ENCODE results near the gene HSD17B3. TPM values are rescaled to one million over a fixed set of nuclear protein-coding genes. Genes with fewer than 3 reads are reported as not detected.

Gene HSD17B3
- polyA plus RNA-seq, 1 of the 3 experiments (the other 2 are of a cell fraction): 0.51 TPM

DNA sequence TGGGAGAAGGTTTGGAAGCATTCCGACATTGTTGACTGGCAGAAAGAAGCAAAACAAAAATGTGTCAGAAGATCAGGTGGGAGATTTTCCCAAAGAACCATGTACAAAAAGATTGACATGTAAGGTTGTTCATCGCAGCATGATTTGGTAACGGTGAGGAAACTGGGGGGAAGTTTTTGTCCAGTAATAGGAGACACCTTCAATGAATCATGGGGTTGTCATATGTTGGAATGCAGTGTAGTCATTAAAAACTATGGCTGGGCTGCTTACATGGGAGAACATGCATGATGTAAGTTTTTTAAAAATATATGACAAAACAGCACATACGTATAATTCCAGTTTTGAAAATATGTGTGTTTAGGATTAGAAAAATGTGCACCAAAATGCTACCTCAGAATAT is 50.5 kb downstream of the HSD17B3 start:
- no peaks in the 10 kb centered on the region for H3K9me3 ChIP-seq
- POLR2A ChIA-PET: no interaction called here
- no peak overlapping the region for H3K4me2 ChIP-seq
- no peaks in the 10 kb centered on the region for H3K79me2 ChIP-seq (ENCODE audit: insufficient read depth)
- no peaks in the 10 kb centered on the region for H3K27me3 ChIP-seq (ENCODE audit: insufficient read depth)
- H3K27ac ChIP-seq (ENCODE audit: low read depth in 2 of 2, low read length in 1 of 2): no peak overlapping the region
- H4K20me1 ChIP-seq (ENCODE audit: insufficient read depth): no peaks in the 10 kb centered on the region
- H2AFZ ChIP-seq (ENCODE audit: low read depth): no peak overlapping the region
- no peak for TF ChIP-seq PBX3 (IDR thresholded peaks at IDR 0.05)
- TF ChIP-seq, protein P1, sequence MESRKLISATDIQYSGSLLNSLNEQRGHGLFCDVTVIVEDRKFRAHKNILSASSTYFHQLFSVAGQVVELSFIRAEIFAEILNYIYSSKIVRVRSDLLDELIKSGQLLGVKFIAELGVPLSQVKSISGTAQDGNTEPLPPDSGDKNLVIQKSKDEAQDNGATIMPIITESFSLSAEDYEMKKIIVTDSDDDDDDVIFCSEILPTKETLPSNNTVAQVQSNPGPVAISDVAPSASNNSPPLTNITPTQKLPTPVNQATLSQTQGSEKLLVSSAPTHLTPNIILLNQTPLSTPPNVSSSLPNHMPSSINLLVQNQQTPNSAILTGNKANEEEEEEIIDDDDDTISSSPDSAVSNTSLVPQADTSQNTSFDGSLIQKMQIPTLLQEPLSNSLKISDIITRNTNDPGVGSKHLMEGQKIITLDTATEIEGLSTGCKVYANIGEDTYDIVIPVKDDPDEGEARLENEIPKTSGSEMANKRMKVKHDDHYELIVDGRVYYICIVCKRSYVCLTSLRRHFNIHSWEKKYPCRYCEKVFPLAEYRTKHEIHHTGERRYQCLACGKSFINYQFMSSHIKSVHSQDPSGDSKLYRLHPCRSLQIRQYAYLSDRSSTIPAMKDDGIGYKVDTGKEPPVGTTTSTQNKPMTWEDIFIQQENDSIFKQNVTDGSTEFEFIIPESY (IDR thresholded peaks at IDR 0.05; ENCODE audit: borderline replicate concordance, low read depth): no peak
- no peak for TF ChIP-seq YY1 (IDR thresholded peaks at IDR 0.05; ENCODE audit: low read depth)
- no peak for TF ChIP-seq EP300 (IDR thresholded peaks at IDR 0.05; ENCODE audit: borderline replicate concordance in 1 of 2, low read depth in 1 of 2, low read length in 1 of 2)
- no peak for TF ChIP-seq FOSL2 (IDR thresholded peaks at IDR 0.05; ENCODE audit: borderline replicate concordance, low read depth)
- no peak for TF ChIP-seq CTCF (IDR thresholded peaks at IDR 0.05)
- TF ChIP-seq NFIC (IDR thresholded peaks at IDR 0.05; ENCODE audit: borderline replicate concordance): no peak
- TF ChIP-seq RFX5 (IDR thresholded peaks at IDR 0.05; ENCODE audit: low read length): no peak
- TF ChIP-seq, protein P2, sequence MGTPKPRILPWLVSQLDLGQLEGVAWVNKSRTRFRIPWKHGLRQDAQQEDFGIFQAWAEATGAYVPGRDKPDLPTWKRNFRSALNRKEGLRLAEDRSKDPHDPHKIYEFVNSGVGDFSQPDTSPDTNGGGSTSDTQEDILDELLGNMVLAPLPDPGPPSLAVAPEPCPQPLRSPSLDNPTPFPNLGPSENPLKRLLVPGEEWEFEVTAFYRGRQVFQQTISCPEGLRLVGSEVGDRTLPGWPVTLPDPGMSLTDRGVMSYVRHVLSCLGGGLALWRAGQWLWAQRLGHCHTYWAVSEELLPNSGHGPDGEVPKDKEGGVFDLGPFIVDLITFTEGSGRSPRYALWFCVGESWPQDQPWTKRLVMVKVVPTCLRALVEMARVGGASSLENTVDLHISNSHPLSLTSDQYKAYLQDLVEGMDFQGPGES (IDR thresholded peaks at IDR 0.05; ENCODE audit: low read depth, low read length): no peak
- no peak for TF ChIP-seq EZH2phosphoT487 (IDR thresholded peaks at IDR 0.05; ENCODE audit: borderline replicate concordance, low read depth)
- TF ChIP-seq RXRA (IDR thresholded peaks at IDR 0.05; ENCODE audit: borderline replicate concordance, low read depth): no peak
- WGBS (ENCODE audit: low lambda C conversion rate): 90% methylated on average over 4 of the region's 4 CpGs
- no peak overlapping the region for H3K4me3 ChIP-seq (ENCODE audit: low read depth in 2 of 2, low read length in 1 of 2)
- no peaks in the 10 kb centered on the region for H3K36me3 ChIP-seq (replicated peaks in 1 of 2; ENCODE audit: control insufficient read depth in 1 of 2, insufficient read depth in 2 of 2, low read length in 1 of 2)
- H3K9me2 ChIP-seq: no peaks in the 10 kb centered on the region
- DNase-seq: no peak
- H3K4me1 ChIP-seq (ENCODE audit: control insufficient read depth in 1 of 2, insufficient read depth in 2 of 2, low read depth in 1 of 2, low read length in 1 of 2): no peaks in the 10 kb centered on the region; a peak in 1 of 4 replicates
- no peak overlapping the region for H3K9ac ChIP-seq
- CTCF ChIA-PET: no interaction called here
- H3F3A ChIP-seq (replicated peaks; ENCODE audit: insufficient read depth): no peaks in the 10 kb centered on the region

Data from SK-N-SH (cell line).